ENCODE results near the gene MAP3K19.
"Not testable (repeated sequence)": the region's sequence is repeated elsewhere in the genome, so short reads cannot be mapped to it uniquely, and the experiment has no call there.

Gene MAP3K19

GRCh38 chr2:134973241-134974138 is 73.8 kb downstream of the MAP3K19 start:
- no peak overlapping the region for H3K27ac ChIP-seq
- TF ChIP-seq CTCF (IDR thresholded peaks at IDR 0.05): no peak
- no peak for TF ChIP-seq ZFX (IDR thresholded peaks at IDR 0.05; ENCODE audit: borderline replicate concordance)

- H3K27ac ChIP-seq: not testable (repeated sequence)
These were observed 80.1 kb downstream of the MAP3K19 start for GRCh38 chr2:134967166-134967565.

- H3K27ac ChIP-seq: no peak overlapping the region
- TF ChIP-seq ZFX (IDR thresholded peaks at IDR 0.05; ENCODE audit: borderline replicate concordance) (no peak), CTCF (IDR thresholded peaks at IDR 0.05) (no peak)
These were observed 89.8 kb downstream of the MAP3K19 start for GRCh38 chr2:134957477-134957876.

- TF ChIP-seq CTCF (IDR thresholded peaks at IDR 0.05): no peak
- TF ChIP-seq ZFX (IDR thresholded peaks at IDR 0.05; ENCODE audit: borderline replicate concordance): no peak
- H3K27ac ChIP-seq: no peak overlapping the region
These were observed 91.5 kb downstream of the MAP3K19 start for GRCh38 chr2:134955744-134956143.

- H3K27ac ChIP-seq: no peak overlapping the region
- TF ChIP-seq CTCF (IDR thresholded peaks at IDR 0.05) (no peak), ZFX (IDR thresholded peaks at IDR 0.05; ENCODE audit: borderline replicate concordance) (no peak)
These were observed 93.2 kb downstream of the MAP3K19 start for GRCh38 chr2:134954065-134954464.

GRCh38 chr2:134952608-134953007 is 94.6 kb downstream of the MAP3K19 start:
- H3K27ac ChIP-seq: no peak overlapping the region
- no peak for TF ChIP-seq CTCF (IDR thresholded peaks at IDR 0.05)
- no peak for TF ChIP-seq ZFX (IDR thresholded peaks at IDR 0.05; ENCODE audit: borderline replicate concordance)

- TF ChIP-seq ZFX (IDR thresholded peaks at IDR 0.05; ENCODE audit: borderline replicate concordance) (no peak), CTCF (IDR thresholded peaks at IDR 0.05) (no peak)
- H3K27ac ChIP-seq: no peak overlapping the region
These were observed 96.4 kb downstream of the MAP3K19 start for GRCh38 chr2:134950886-134951285.

Measured in 22Rv1 (cell line).